Measurements from ENCODE around the gene SLC12A2.

DNA sequence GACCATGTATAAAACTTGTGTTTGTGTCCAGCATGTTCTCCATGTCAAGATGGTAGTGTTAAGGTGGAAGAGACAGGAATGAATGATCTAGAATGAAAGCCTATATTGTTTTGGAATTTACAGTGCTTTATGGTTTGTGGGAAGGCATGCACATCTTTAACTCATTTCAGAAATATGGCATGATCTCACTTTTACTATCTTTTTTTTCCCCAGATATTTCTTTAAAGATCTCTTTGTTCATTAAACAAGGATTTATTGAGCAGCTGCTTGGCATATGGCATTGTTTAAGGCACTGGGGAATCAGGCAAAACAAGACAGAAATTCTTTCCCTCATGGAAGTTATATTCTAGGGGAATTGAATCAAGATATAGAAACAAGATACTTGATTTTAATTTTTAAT is 51.7 kb downstream of the SLC12A2 start:
- TF ChIP-seq, protein P1, sequence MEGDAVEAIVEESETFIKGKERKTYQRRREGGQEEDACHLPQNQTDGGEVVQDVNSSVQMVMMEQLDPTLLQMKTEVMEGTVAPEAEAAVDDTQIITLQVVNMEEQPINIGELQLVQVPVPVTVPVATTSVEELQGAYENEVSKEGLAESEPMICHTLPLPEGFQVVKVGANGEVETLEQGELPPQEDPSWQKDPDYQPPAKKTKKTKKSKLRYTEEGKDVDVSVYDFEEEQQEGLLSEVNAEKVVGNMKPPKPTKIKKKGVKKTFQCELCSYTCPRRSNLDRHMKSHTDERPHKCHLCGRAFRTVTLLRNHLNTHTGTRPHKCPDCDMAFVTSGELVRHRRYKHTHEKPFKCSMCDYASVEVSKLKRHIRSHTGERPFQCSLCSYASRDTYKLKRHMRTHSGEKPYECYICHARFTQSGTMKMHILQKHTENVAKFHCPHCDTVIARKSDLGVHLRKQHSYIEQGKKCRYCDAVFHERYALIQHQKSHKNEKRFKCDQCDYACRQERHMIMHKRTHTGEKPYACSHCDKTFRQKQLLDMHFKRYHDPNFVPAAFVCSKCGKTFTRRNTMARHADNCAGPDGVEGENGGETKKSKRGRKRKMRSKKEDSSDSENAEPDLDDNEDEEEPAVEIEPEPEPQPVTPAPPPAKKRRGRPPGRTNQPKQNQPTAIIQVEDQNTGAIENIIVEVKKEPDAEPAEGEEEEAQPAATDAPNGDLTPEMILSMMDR (IDR thresholded peaks at IDR 0.05; ENCODE audit: poor library complexity): no peak
- TF ChIP-seq EZH2phosphoT487 (IDR thresholded peaks at IDR 0.05; ENCODE audit: low read depth, severe bottlenecking, unreplicated experiment) (no peak), EZH2 (IDR thresholded peaks at IDR 0.05; ENCODE audit: borderline replicate concordance) (no peak)

Measured in hepatocyte (in vitro differentiated cells).